Activated T-cell treated with anti-CD3 and anti-CD28 coated beads, Interleukin-2, amount 50 U/mL, for 4 hours (primary cell): ENCODE measurements around the gene IQGAP2. TPM values are rescaled to one million over a fixed set of nuclear protein-coding genes. Genes with fewer than 3 reads are reported as not detected.

ENCODE experiments used
- ATAC-seq, 2 donors: fragments of 200-7000 bp; cut with Tn5 transposase; one replicate each; pipeline ENCODE4 v1.10.0; 2021
- DNase-seq: peaks from one replicate; pipeline ENCODE4 v3.0.0-alpha.2; 2020
- H3K27me3 Mint-ChIP-seq: one replicate; pipeline ENCODE4 v1.8.0; 2021; ENCODE audit warnings: low read depth, mixed read lengths
- H3K36me3 Mint-ChIP-seq: one replicate; pipeline ENCODE4 v1.8.0; 2022; ENCODE audit warnings: mixed read lengths; ENCODE audit not compliant: insufficient read depth
- H3K4me1 Mint-ChIP-seq: one replicate; pipeline ENCODE4 v1.8.0; 2021; ENCODE audit warnings: low read depth, mixed read lengths
- H3K4me3 Mint-ChIP-seq: one replicate; pipeline ENCODE4 v1.8.0; 2021; ENCODE audit warnings: mild to moderate bottlenecking, moderate library complexity, mixed read lengths
- H3K9me3 Mint-ChIP-seq: one replicate; pipeline ENCODE4 v1.8.0; 2021; ENCODE audit warnings: mixed read lengths
- total RNA-seq, 3 donors: library from RNA; stranded (reverse); gene quantifications; one replicate each; pipeline ENCODE4 v1.2.1, GENCODE V29; 2021

IQGAP2 gene
- total RNA-seq, 3 donors from 2014 or later = 34.8 to 59.4 (median 38.3) TPM

DNA sequence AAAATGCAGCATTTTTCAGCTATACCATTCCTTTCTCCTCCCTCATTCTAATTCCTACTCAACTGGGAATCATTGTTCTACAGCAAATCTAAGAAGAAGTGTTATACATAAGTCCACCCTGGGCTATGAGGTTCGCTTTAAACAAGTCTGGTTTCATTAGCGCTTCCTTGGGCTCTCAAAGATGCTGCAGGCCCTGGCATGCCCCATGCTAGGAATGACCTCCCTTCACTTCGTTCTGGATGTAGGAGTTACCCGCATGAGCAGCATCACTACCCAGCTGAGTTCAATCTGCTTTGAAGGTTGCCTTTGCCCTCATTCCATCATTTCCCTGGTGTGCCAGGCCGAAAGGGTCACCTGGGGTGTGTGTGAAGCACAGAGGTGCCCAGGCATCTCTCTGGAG is 348.2 kb downstream of the IQGAP2 start:
- Mint-ChIP-seq H3K4me1 (no peaks in the 10 kb centered on the region), H3K27me3 (peaks cover 7% of the 10 kb centered on the region), H3K9me3 (no peaks in the 10 kb centered on the region), H3K36me3 (no peaks in the 10 kb centered on the region), H3K4me3 (no peak overlapping the region)
- no peak for DNase-seq
- ATAC-seq = no peak

DNA sequence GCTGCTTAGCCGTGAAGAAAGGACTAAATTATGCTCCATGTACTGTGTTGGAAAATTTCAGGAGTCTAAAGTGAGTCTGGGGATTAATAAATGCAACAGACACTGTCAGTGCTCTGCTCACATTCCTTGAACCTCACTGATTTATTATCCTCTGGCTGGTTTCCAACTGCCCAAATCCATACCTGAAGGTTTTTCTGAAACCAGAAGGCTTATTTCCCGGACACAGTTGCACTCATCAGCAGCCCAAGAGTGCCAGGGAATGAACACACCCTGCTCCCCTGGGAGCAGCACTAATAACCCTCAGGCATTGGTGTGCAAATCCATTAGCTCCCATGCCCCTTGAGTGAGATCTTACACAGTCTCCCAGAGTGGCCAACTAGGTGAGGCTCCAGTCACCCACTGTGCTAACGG is 351.6 kb downstream of the IQGAP2 start:
- Mint-ChIP-seq H3K27me3 (peaks cover 6% of the 10 kb centered on the region), H3K36me3 (no peaks in the 10 kb centered on the region), H3K9me3 (no peaks in the 10 kb centered on the region), H3K4me1 (no peaks in the 10 kb centered on the region), H3K4me3 (no peak overlapping the region)
- ATAC-seq (no peak), DNase-seq (no peak)

GRCh38 chr5:76755779-76756637 is 352.9 kb downstream of the IQGAP2 start:
- no peak for ATAC-seq
- Mint-ChIP-seq H3K36me3 (no peaks in the 10 kb centered on the region), H3K9me3 (no peaks in the 10 kb centered on the region), H3K4me1 (no peaks in the 10 kb centered on the region), H3K4me3 (no peak overlapping the region), H3K27me3 (peaks cover 3% of the 10 kb centered on the region)
- no peak for DNase-seq

- H3K9me3 Mint-ChIP-seq = no peaks in the 10 kb centered on the region
- no peak overlapping the region for H3K4me3 Mint-ChIP-seq
- H3K36me3 Mint-ChIP-seq = no peaks in the 10 kb centered on the region
- no peaks in the 10 kb centered on the region for H3K4me1 Mint-ChIP-seq
- DNase-seq (no peak), ATAC-seq (no peak)
- H3K27me3 Mint-ChIP-seq = peaks cover 3% of the 10 kb centered on the region
These were observed 354.0 kb downstream of the IQGAP2 start for GRCh38 chr5:76757049-76757448.

Other genes with a start within 250 kb of the IQGAP2 start
- gene F2RL2, start 220.1 kb downstream of the IQGAP2 start, total RNA-seq = under 1 TPM in 2 of 3 donors, not detected in 1; 0.08 to 0.13 TPM